CD4-positive, alpha-beta T cell treated with Interferon alpha-2 for 1 hour (primary cell): ENCODE results near the gene INTS6.
"Not testable (repeated sequence)": the region's sequence is repeated elsewhere in the genome, so short reads cannot be mapped to it uniquely, and the experiment has no call there.

Source experiments
- DNase-seq, 2 donors: peaks; one replicate each; pipeline ENCODE4 v3.0.0-alpha.2; 2020 to 2022

INTS6 gene

GRCh38 chr13:51453959-51454703 lies 1.3 kb upstream of the INTS6 start:
- DNase-seq, result peak in 1 of 2 donors; percentile 5

GRCh38 chr13:51453207-51453958 lies 547 bp upstream of the INTS6 start:
- peak; percentile 86 to 87 for DNase-seq

GRCh38 chr13:51451467-51452360 lies 1.1 kb downstream of the INTS6 start:
- peak; percentile 78 to 84 for DNase-seq

- no peak for DNase-seq
Observed at GRCh38 chr13:51451134-51451466, 1.7 kb downstream of the INTS6 start.

GRCh38 chr13:51449018-51449417 lies 3.8 kb downstream of the INTS6 start:
- no peak for DNase-seq

GRCh38 chr13:51444922-51445321 lies 7.9 kb downstream of the INTS6 start:
- peak in 1 of 2 donors; percentile 41 for DNase-seq

- no peak for DNase-seq
Observed at GRCh38 chr13:51440381-51440780, 12.5 kb downstream of the INTS6 start.

- no peak for DNase-seq
Observed at GRCh38 chr13:51437550-51438127, 15.2 kb downstream of the INTS6 start.

- DNase-seq, result peak in 1 of 2 donors; percentile 58
Observed at GRCh38 chr13:51435002-51435578, 17.7 kb downstream of the INTS6 start.

- no peak for DNase-seq
Observed at GRCh38 chr13:51432576-51432975, 20.3 kb downstream of the INTS6 start.

GRCh38 chr13:51426982-51427381 lies 25.9 kb downstream of the INTS6 start:
- no peak for DNase-seq

GRCh38 chr13:51425410-51426042 lies 27.3 kb downstream of the INTS6 start:
- DNase-seq, result no peak

GRCh38 chr13:51423766-51424165 lies 29.1 kb downstream of the INTS6 start:
- DNase-seq, result no peak

- DNase-seq, result no peak
Observed at GRCh38 chr13:51422484-51422883, 30.4 kb downstream of the INTS6 start.

- DNase-seq, result peak in 1 of 2 donors; percentile 42
Observed at GRCh38 chr13:51420681-51421490, 31.9 kb downstream of the INTS6 start.

GRCh38 chr13:51419001-51419636 lies 33.7 kb downstream of the INTS6 start:
- DNase-seq, result no peak

GRCh38 chr13:51417716-51418115 lies 35.1 kb downstream of the INTS6 start:
- DNase-seq, result no peak

GRCh38 chr13:51416107-51416506 lies 36.7 kb downstream of the INTS6 start:
- DNase-seq, result no peak

GRCh38 chr13:51415339-51415738 lies 37.5 kb downstream of the INTS6 start:
- not testable (repeated sequence) for DNase-seq

GRCh38 chr13:51412431-51412830 lies 40.4 kb downstream of the INTS6 start:
- DNase-seq, result no peak

- DNase-seq, result no peak
Observed at GRCh38 chr13:51405176-51405575, 47.7 kb downstream of the INTS6 start.
